Activated naive CD8-positive, alpha-beta T cell treated with anti-CD3 and anti-CD28 coated beads, Interleukin-2, amount 10 ng/mL, durations not matched to agents 7 days and 5 days (primary cell): ENCODE data around the gene UXT. TPM values are rescaled to one million over a fixed set of nuclear protein-coding genes. Genes with fewer than 3 reads are reported as not detected.
A peak's percentile ranks its signal among the peaks of the same experiment; 100 is the strongest.
"Not testable (repeated sequence)": the region's sequence is repeated elsewhere in the genome, so short reads cannot be mapped to it uniquely, and the experiment has no call there.

Experiments
- ATAC-seq: fragments of 150-1000 bp; cut with Tn5 transposase; one replicate; pipeline ENCODE4 v1.10.0; 2021; ENCODE audit warnings: low read depth, moderate library complexity
- POLR2A ChIA-PET: fragments of 350-600 bp; sonication (Branson Sonifier 250); formaldehyde crosslinking; loops from one replicate; lab custom pipeline; 2021; ENCODE audit warnings: antibody characterized with exemption; lab: Charles Lee
- DNase-seq: peaks from one replicate; pipeline ENCODE4 v3.0.0; 2021
- H3K27ac Mint-ChIP-seq: one replicate; pipeline ENCODE4 v1.8.0; 2022; ENCODE audit warnings: mild to moderate bottlenecking, mixed read lengths
- H3K27me3 Mint-ChIP-seq: one replicate; pipeline ENCODE4 v1.8.0; 2022; ENCODE audit warnings: mild to moderate bottlenecking, moderate library complexity, mixed read lengths
- H3K36me3 Mint-ChIP-seq: one replicate; pipeline ENCODE4 v1.8.0; 2021; ENCODE audit warnings: mild to moderate bottlenecking, mixed read lengths
- H3K4me1 Mint-ChIP-seq: one replicate; pipeline ENCODE4 v1.8.0; 2021; ENCODE audit warnings: mixed read lengths
- H3K4me3 Mint-ChIP-seq: one replicate; pipeline ENCODE4 v1.8.0; 2022; ENCODE audit warnings: mild to moderate bottlenecking, moderate library complexity, mixed read lengths
- H3K9me3 Mint-ChIP-seq: one replicate; pipeline ENCODE4 v1.8.0; 2021; ENCODE audit warnings: mixed read lengths
- total RNA-seq, 2 experiments: library from RNA; stranded (reverse); gene quantifications; one replicate each; pipeline ENCODE4 v1.2.3, GENCODE V29; 2021

The UXT gene, protein sequence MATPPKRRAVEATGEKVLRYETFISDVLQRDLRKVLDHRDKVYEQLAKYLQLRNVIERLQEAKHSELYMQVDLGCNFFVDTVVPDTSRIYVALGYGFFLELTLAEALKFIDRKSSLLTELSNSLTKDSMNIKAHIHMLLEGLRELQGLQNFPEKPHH
- 100 to 1,000 TPM; 152 TPM for total RNA-seq

DNA sequence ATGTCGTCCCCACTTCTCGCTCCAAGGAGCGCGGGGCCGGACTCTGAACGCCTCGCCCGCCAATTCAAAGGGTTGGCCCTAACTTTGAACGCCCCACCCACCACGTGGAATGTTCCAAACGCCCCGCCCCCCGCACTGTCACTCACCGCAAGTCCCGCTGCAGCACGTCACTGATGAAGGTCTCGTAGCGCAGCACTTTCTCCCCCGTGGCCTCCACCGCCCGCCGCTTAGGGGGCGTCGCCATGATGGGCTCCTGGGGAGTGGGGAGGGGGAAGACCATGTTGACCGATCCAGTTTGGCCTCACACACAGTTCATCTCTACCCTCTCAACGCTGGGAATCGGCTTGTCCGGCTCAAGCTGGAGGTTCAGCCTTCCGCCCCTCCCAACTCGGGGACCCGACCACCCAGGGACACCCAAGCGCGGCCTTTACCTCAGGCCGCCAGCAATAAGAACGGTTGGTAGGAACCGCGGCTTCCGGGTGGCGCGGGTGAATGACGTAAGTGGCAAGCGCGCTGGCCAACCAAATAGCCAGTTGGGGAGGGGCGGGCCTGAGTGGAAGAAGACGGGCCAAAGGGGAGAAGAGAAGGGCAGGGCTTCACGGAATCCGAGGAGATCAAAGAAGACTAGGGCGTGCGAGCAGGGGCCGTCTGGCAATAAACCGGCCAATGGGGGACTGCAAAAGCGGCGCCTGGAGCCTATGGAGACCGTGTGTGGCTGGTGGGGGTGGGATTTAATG lies at the start of gene UXT:
Gene UXT (minus strand): TSS at position 497 of the 737 bp plus-strand sequence. CDS start 253 bp downstream, at position 244.
- H3K9me3 Mint-ChIP-seq, result no peaks in the 10 kb centered on the region
- DNase-seq (peak; percentile 90), ATAC-seq (peak; percentile 88)
- H3K27ac Mint-ChIP-seq, result peak within 1 kb of the TSS; percentile 98
- POLR2A ChIA-PET, result no interaction called here
- no peaks in the 10 kb centered on the region for H3K27me3 Mint-ChIP-seq
- peaks cover 16% of the 10 kb centered on the region for H3K36me3 Mint-ChIP-seq
- peak within 1 kb of the TSS; percentile 89 for H3K4me3 Mint-ChIP-seq
- peaks cover 17% of the 10 kb centered on the region for H3K4me1 Mint-ChIP-seq

GRCh38 chrX:47707031-47707780 lies 48.2 kb upstream of the UXT start:
- no peaks in the 10 kb centered on the region for H3K36me3 Mint-ChIP-seq
- DNase-seq (no peak), ATAC-seq (no peak)
- H3K27me3 Mint-ChIP-seq, result peaks cover 12% of the 10 kb centered on the region
- H3K4me3 Mint-ChIP-seq, result no peak overlapping the region
- H3K4me1 Mint-ChIP-seq, result no peaks in the 10 kb centered on the region
- H3K27ac Mint-ChIP-seq, result no peak overlapping the region
- POLR2A ChIA-PET, result no interaction called here
- H3K9me3 Mint-ChIP-seq, result no peaks in the 10 kb centered on the region

GRCh38 chrX:47706575-47706974 lies 47.6 kb upstream of the UXT start:
- no peaks in the 10 kb centered on the region for H3K9me3 Mint-ChIP-seq
- no peaks in the 10 kb centered on the region for H3K4me1 Mint-ChIP-seq
- POLR2A ChIA-PET, result no interaction called here
- ATAC-seq (no peak), DNase-seq (no peak)
- no peaks in the 10 kb centered on the region for H3K36me3 Mint-ChIP-seq
- no peak overlapping the region for H3K27ac Mint-ChIP-seq
- peaks cover 12% of the 10 kb centered on the region for H3K27me3 Mint-ChIP-seq
- H3K4me3 Mint-ChIP-seq, result no peak overlapping the region

GRCh38 chrX:47704736-47705135 lies 45.8 kb upstream of the UXT start:
- ATAC-seq (no peak), DNase-seq (no peak)
- POLR2A ChIA-PET, result no interaction called here
- Mint-ChIP-seq H3K27ac (no peak overlapping the region), H3K4me3 (no peak overlapping the region), H3K36me3 (no peaks in the 10 kb centered on the region), H3K4me1 (no peaks in the 10 kb centered on the region), H3K27me3 (peaks cover 17% of the 10 kb centered on the region), H3K9me3 (no peaks in the 10 kb centered on the region)

DNA sequence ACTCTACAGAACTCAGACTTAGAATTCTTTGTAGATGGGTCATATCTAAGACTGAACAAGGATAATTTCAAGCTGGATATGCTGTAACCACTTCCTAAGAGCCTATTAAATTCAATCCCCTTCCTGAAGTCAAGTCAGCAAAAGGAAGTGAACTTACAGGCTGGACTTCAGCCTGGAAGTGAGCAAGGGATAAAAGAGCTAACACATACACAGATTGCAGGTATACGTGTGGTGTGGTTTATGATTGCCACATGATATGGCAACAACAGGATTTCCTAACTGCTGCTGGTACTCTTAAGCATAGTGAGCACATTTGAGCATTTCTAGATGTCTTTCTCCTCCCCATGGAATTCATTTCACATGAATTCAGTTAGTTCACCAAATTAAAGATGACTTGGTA lies 38.2 kb upstream of the UXT start:
- Mint-ChIP-seq H3K4me1 (no peaks in the 10 kb centered on the region), H3K36me3 (no peaks in the 10 kb centered on the region), H3K27ac (no peak overlapping the region), H3K4me3 (no peak overlapping the region), H3K27me3 (peaks cover 8% of the 10 kb centered on the region), H3K9me3 (no peaks in the 10 kb centered on the region)
- no peak for ATAC-seq
- POLR2A ChIA-PET, result no interaction called here
- DNase-seq, result no peak

DNA sequence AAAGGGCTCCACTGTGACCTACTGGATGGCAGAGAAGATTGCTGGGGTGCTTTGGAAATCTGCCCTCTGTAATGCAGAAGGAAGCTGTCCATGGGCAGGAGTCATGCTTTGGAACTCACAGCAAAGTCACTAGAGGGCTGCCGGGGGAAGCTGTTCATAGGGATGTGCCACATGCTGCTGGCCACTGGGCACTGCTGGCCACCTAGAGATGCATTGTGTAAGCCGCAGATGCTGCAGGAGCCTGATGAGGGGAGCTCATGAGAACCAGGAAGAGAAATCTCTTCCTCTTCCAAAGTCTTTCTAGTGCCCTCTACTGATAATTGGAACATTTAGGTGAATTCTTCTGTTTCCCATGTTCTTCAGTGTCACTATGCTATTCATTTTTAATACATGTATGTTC lies 31.2 kb upstream of the UXT start:
- H3K4me1 Mint-ChIP-seq, result no peaks in the 10 kb centered on the region
- no peak for DNase-seq
- peaks cover 7% of the 10 kb centered on the region for H3K27me3 Mint-ChIP-seq
- H3K27ac Mint-ChIP-seq, result no peak overlapping the region
- POLR2A ChIA-PET, result no interaction called here
- no peaks in the 10 kb centered on the region for H3K36me3 Mint-ChIP-seq
- H3K4me3 Mint-ChIP-seq, result no peak overlapping the region
- ATAC-seq, result no peak
- no peaks in the 10 kb centered on the region for H3K9me3 Mint-ChIP-seq

- DNase-seq (no peak), ATAC-seq (no peak)
- no peak overlapping the region for H3K4me3 Mint-ChIP-seq
- no peaks in the 10 kb centered on the region for H3K4me1 Mint-ChIP-seq
- H3K27me3 Mint-ChIP-seq, result peaks cover 8% of the 10 kb centered on the region
- POLR2A ChIA-PET, result no interaction called here
- no peaks in the 10 kb centered on the region for H3K9me3 Mint-ChIP-seq
- no peak overlapping the region for H3K27ac Mint-ChIP-seq
- H3K36me3 Mint-ChIP-seq, result no peaks in the 10 kb centered on the region
Measured at GRCh38 chrX:47687263-47687662, 28.3 kb upstream of the UXT start.

GRCh38 chrX:47683829-47684205 lies 24.8 kb upstream of the UXT start:
- H3K27me3 Mint-ChIP-seq, result peaks cover 5% of the 10 kb centered on the region
- no peak overlapping the region for H3K27ac Mint-ChIP-seq
- POLR2A ChIA-PET, result no interaction called here
- ATAC-seq (no peak), DNase-seq (no peak)
- no peaks in the 10 kb centered on the region for H3K4me1 Mint-ChIP-seq
- no peaks in the 10 kb centered on the region for H3K36me3 Mint-ChIP-seq
- H3K9me3 Mint-ChIP-seq, result no peaks in the 10 kb centered on the region
- no peak overlapping the region for H3K4me3 Mint-ChIP-seq

DNA sequence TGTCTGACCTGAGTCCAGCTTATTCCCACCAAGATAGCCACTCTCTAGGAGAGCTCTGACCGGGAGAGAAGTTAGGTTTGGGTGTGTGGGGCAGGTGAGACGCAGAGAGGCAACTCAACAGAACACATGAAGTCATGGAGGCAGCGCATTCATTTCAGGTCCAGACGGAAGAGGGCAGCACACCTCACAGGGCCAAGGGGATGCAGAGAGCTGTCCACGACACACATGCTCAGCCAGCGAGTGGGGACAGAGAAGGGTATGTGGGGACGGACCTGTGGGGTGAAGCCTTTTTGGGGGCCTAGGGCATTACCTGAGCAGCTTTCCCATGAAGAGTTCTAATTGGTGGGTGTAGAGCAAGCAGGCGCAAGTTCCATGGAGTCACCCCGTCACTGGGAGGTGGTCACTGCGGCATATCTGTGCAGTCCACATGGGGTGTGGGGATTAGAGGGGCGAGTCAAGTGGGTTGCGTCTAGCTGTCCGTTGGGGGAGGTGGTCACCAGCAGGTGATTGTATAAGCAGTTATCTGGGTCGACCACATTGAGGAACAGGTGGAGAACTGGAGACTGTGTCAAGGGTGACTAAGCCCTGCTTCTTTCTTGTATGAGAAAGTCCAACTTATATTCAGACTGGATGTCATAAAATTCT lies 24.3 kb upstream of the UXT start:
- ATAC-seq (no peak), DNase-seq (no peak)
- POLR2A ChIA-PET, result no interaction called here
- H3K27me3 Mint-ChIP-seq, result peaks cover 5% of the 10 kb centered on the region
- H3K36me3 Mint-ChIP-seq, result no peaks in the 10 kb centered on the region
- H3K4me1 Mint-ChIP-seq, result no peaks in the 10 kb centered on the region
- H3K9me3 Mint-ChIP-seq, result no peaks in the 10 kb centered on the region
- no peak overlapping the region for H3K4me3 Mint-ChIP-seq
- H3K27ac Mint-ChIP-seq, result no peak overlapping the region

GRCh38 chrX:47675959-47676859 lies 17.2 kb upstream of the UXT start:
- ATAC-seq, H3K27me3 Mint-ChIP-seq, H3K4me3 Mint-ChIP-seq, H3K9me3 Mint-ChIP-seq, POLR2A ChIA-PET, H3K27ac Mint-ChIP-seq, H3K4me1 Mint-ChIP-seq, DNase-seq, H3K36me3 Mint-ChIP-seq: not testable (repeated sequence)

- Mint-ChIP-seq H3K27me3 (peaks cover 2% of the 10 kb centered on the region), H3K4me1 (peaks cover 3% of the 10 kb centered on the region), H3K4me3 (no peak overlapping the region), H3K36me3 (no peaks in the 10 kb centered on the region), H3K9me3 (no peaks in the 10 kb centered on the region), H3K27ac (no peak overlapping the region)
- no peak for ATAC-seq
- POLR2A ChIA-PET, result no interaction called here
- DNase-seq, result no peak
Measured at GRCh38 chrX:47674776-47675175, 15.8 kb upstream of the UXT start.

DNA sequence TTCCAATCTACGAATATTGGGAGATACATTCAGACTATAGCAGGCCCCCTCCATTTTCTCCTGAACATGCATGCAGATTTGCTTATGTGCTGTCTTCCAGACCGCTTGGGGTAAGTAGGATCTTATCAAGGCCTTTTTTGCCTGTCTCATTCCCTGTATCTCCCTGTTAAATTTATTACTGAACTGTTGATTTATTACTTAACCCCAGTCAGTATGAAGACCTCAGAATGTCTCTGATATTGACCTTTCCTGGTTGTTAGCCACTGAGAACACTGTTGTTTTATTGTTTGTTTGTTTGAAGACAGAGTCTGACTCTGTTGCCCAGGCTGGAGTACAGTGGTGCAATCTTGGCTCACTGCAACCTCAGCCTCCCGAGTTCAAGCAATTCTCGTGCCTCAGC lies 6.8 kb upstream of the UXT start:
- ATAC-seq, H3K4me1 Mint-ChIP-seq, H3K36me3 Mint-ChIP-seq, H3K27me3 Mint-ChIP-seq, H3K9me3 Mint-ChIP-seq, DNase-seq, H3K27ac Mint-ChIP-seq, H3K4me3 Mint-ChIP-seq, POLR2A ChIA-PET: not testable (repeated sequence)

GRCh38 chrX:47664737-47665136 lies 5.8 kb upstream of the UXT start:
- H3K27ac Mint-ChIP-seq, result no peak overlapping the region
- no peaks in the 10 kb centered on the region for H3K9me3 Mint-ChIP-seq
- H3K27me3 Mint-ChIP-seq, result no peaks in the 10 kb centered on the region
- no peak overlapping the region for H3K4me3 Mint-ChIP-seq
- H3K36me3 Mint-ChIP-seq, result peaks cover 2% of the 10 kb centered on the region
- ATAC-seq, result no peak
- H3K4me1 Mint-ChIP-seq, result peaks cover 9% of the 10 kb centered on the region
- POLR2A ChIA-PET, result no interaction called here
- no peak for DNase-seq
